CD4-positive, alpha-beta T cell treated with Interleukin-4 for 4 hours (primary cell): Measurements from ENCODE around the gene PCLO.
"Not testable (repeated sequence)": the region's sequence is repeated elsewhere in the genome, so short reads cannot be mapped to it uniquely, and the experiment has no call there.

Experiments used
- DNase-seq: peaks from one replicate; pipeline ENCODE4 v3.0.0-alpha.2; 2020

The PCLO gene

GRCh38 chr7:82715344-82715743, 447.3 kb downstream of the PCLO start:
- DNase-seq: no peak

GRCh38 chr7:82714883-82715282, 447.8 kb downstream of the PCLO start:
- DNase-seq: no peak

- no peak for DNase-seq
Measured at GRCh38 chr7:82713506-82713905, 449.2 kb downstream of the PCLO start.

- DNase-seq: not testable (repeated sequence)
Measured at GRCh38 chr7:82706344-82706743, 456.3 kb downstream of the PCLO start.

GRCh38 chr7:82705517-82706260, 457.0 kb downstream of the PCLO start:
- DNase-seq: no peak

GRCh38 chr7:82704121-82704520, 458.6 kb downstream of the PCLO start:
- DNase-seq: no peak
